ENCODE results near the gene INPP4B.
"Not testable (repeated sequence)": the region's sequence is repeated elsewhere in the genome, so short reads cannot be mapped to it uniquely, and the experiment has no call there.

The INPP4B gene

DNA sequence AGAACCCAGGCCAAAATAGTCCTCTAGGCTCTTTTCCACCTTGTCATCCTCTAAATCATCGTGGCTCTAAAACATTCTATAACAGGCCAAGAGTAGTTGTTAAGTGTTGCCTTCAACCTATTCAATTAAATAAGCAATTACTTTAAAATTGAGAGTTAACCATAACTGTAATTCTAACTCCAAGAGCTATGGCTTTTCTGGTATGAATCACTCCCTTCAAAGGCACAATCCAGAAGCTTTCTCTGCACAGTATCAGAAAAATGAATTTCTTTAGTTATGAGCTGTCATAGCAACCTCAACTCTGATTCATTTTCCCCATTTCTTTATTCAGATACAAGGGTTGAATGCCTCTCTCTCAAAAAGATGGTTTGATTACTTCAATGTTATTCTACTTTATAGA is 21.7 kb downstream of the INPP4B start:
- no peak for DNase-seq (ENCODE audit: low read depth)

GRCh38 chr4:142823796-142824195 is 22.3 kb downstream of the INPP4B start:
- DNase-seq (ENCODE audit: low read depth): no peak

DNA sequence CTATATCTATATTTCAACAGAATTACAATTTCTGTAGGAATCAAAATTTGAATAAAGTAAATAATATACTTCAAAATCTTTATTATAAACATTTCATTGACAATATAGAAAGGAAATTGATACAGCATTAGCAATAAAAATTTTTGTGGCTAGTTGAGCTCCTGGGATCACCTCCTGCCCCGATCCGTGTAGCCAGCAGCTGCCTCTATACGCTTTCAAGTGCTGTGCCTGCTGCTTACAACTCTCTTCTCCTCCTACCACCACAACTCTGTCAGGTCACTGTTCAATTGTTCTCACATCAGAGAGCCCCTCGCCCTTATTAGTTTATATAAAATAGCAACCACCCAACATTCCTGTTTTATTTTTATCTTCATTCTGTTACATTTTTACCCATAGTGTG is 27.6 kb downstream of the INPP4B start:
- no peak for DNase-seq (ENCODE audit: low read depth)

- no peak for DNase-seq (ENCODE audit: low read depth)
Measured at GRCh38 chr4:142818031-142818430, 28.1 kb downstream of the INPP4B start.

GRCh38 chr4:142817442-142817841 is 28.7 kb downstream of the INPP4B start:
- peak; percentile 1 for DNase-seq (ENCODE audit: low read depth)

DNA sequence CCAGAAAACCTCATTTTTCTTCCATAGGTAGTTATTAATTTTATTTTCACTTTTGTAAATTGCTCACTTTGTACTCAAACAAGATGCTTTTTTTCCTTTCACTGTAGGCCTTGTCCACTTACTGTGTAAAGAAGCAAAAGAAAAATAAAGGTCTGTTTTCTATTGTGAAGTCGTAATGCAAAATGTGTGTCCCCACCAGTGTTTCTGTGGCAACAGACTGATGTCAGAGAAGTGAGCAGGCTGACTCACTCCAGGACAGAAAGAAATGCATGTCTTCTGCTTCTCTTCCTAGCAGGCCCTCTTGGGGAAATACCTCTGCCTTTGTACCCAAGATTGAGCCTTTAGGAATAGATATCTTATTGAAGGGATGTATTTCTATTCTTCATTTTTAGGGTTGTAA is 30.3 kb downstream of the INPP4B start:
- DNase-seq (ENCODE audit: low read depth): no peak

DNA sequence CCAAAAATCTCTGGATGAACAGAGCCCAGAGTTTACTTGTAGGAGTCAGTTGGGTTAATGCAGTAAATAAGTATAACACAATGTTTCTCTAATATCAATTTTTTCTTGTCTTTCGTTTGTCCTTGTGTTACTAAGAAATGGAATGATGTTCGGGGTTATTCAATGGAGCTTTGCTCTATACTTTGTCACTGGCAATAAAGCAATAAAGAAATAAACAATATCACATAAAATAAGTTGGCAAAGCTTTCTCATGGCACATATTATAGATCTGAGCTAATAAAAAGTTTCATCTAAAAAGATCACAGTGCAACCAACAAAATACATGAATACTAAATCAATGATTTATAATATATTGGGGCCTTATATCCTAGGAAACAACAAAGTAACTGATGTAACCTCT is 32.7 kb downstream of the INPP4B start:
- DNase-seq (ENCODE audit: low read depth): no peak

GRCh38 chr4:142812091-142812490 is 34.0 kb downstream of the INPP4B start:
- DNase-seq (ENCODE audit: low read depth): no peak

DNA sequence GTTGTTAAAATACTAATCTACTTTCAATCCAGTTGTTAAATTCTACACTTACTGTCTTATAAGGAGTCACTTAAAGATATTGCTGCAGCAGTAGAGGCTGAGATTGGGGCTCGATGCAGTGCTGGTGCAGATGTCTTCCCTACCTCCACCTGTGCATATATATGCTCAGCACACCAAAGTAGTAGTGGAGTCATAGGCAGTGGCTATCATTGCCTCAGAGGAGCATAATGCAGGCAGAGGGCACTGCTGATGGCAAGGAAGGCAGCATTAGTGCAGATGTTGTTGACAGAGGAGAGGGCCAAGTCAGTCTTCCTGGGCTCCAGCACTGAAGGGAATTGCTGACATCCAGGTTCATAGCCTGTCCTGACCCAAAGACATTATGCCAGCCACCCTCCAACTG is 35.1 kb downstream of the INPP4B start:
- no peak for DNase-seq (ENCODE audit: low read depth)

GRCh38 chr4:142809559-142809958 is 36.5 kb downstream of the INPP4B start:
- DNase-seq (ENCODE audit: low read depth): no peak

DNA sequence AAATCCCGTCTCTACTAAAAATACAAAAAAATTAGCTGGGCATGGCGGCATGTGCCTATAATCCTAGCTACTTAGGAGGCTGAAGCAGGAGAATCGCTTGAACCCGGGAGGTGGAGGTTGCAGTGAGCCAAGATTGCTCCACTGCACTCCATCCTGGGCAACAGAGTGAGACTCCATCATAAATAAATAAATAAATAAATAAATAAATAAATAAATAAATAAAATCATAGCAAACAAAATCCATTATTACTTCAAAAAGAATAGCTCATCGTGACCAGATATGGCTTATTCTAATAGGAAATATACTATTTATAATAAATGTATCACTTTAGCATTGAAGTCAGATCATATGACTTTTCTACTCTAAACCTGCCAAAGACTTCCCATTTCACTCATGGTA is 42.2 kb downstream of the INPP4B start:
- not testable (repeated sequence) for DNase-seq (ENCODE audit: low read depth)

GRCh38 chr4:142801966-142802365 is 44.1 kb downstream of the INPP4B start:
- DNase-seq (ENCODE audit: low read depth): no peak

GRCh38 chr4:142781114-142781513 is 65.0 kb downstream of the INPP4B start:
- DNase-seq (ENCODE audit: low read depth): no peak

DNA sequence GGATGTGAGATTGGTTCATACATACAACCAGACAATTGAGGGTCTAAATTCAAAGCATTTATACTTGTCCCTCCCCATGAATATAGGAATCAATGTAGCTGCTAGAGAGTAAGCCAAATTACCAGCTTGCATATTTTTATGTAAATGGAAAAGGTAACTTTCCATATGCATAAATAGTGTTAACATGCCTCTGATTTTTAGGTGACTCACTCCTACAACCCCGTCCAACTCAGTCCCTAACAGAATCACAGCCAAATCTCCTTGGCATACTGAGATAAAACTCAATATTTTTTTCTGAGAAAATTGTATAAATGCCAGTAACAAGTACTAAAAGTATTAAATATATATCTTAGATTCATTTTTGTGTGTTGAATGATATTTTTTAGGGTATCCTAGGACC is 67.2 kb downstream of the INPP4B start:
- DNase-seq (ENCODE audit: low read depth): no peak

DNA sequence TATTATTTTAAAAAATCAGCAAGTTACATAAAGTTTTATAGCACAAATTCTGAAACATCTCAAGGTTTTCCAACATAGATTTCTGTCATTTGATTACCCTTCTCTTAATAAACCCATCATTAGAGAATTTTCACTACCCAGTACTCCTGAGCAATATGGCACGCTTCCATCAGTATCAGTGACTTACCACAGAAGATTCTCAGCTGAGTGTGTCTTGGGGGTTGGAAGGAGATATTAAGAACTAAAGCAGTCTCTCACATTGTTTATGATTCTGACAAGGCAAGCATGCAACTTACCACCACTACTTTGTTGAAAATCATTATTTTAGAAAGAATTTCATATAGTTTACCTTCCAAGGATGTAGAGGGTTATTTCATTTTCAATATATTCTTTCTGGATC is 67.7 kb downstream of the INPP4B start:
- no peak for DNase-seq (ENCODE audit: low read depth)

DNA sequence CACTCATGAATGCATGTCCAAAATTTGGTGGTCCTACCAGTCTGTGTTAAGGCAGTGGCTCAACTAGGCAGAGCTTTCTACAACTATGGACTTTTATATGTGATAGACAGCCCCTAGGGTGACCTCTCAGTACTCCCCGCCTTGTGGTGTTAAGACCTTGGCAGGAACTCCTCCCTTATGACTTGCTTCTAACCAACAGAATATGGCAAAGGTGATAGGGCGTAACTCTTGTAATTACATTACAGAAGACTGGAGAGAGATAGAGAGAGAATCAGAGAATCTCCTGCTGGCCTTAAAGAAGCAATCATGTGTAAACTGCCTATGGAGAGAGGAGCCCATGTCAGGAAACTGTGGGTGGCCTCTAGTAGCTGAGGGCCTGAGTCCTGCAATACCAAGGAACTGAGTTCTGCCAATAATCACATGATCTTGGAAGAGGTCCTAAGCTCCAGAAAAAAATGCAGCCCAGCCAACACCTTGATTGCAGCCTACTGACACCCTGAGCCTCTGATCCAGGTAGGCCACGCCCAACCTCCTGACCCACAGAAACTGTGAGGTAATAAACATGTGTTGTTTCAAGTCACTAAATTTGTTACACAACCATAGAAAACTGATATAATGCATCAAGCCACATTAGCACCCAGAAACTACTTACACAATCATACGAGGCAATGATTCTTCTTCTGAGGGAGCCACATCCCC is 68.9 kb downstream of the INPP4B start:
- DNase-seq (ENCODE audit: low read depth): no peak

DNA sequence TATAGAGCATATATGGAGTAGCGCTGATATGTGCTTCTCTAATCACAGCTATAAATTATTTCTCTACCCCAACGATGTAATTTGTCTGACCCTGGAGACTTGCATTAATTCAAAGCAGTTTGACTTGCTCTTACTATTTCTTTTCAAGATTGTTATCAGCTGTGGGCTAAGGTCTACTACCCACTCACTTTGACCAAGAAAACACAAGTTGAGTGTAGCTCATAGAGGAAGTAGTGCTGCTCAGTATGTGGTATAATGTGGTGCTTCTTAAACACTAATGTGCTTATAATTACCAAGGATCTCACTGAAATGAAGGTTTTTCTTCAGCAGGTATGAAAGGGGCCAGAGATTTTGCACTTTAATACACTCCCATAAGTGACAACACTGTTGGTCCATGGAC is 70.1 kb downstream of the INPP4B start:
- no peak for DNase-seq (ENCODE audit: low read depth)

DNA sequence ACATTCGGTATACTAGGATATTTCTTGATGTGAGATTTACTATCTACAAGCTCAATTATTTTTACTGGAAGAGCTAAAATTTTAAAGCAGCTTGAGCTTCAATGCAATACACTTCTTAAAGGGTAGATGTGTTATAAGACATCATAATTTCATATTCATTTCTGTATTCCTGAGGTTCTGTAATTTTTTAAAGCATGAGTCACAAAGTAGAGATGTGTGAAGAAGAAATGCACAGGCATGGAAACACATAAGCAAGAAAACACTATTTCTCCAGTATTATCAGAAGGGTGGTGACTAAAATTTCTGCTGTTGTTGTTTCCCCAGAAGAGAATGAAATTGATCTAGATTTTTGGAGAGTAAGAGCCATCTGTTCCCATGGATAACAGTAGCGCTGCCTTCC is 72.6 kb downstream of the INPP4B start:
- no peak for DNase-seq (ENCODE audit: low read depth)

DNA sequence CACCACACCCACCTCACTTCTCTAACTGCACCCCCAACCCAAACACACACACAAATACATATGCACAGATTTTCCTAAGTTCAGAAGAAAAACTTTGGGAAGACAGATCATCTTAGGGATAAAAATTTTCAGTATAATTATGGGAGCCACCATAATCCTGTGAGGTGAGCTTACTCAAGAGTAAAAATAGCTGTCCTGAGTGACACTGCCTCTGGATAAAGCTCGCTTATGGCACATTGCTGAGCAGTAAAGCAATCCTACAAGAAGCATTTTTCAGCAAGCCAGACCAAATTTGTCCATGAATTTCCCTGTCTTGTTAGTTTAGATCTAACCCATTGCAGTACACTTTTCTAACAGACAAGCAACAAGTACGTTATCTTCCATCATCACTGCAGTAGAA is 83.8 kb downstream of the INPP4B start:
- no peak for DNase-seq (ENCODE audit: low read depth)

DNA sequence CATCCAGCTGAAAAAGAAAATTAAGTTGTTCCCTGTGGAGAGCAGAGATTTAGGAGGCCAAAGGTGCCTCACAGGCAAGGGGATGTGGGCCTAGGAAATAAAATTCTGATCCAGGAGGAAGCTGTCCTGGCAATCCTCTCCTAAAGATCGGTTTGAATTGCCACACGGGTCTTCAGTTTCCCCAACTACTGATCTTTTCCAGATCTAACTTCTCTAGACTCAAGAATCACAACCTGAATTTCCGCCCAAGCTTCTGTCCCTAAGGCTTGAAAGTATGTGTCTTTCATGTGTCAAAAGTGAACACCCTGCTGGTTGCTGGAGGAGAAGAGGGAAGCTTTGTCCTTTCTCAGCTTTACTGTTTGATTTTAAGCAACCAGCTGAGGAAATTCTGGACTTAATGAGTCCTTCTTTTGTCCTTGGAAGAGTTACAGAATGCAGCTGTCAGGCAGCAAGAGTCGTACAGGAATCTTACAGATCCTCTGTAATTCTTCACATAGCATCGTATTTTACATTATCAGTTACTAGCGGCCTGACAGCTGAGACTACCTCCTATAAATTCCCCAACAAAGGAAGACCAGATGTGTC is 93.8 kb downstream of the INPP4B start:
- no peak for DNase-seq (ENCODE audit: low read depth)

- DNase-seq (ENCODE audit: low read depth): no peak
Measured at GRCh38 chr4:142743121-142743825, 102.8 kb downstream of the INPP4B start.

GRCh38 chr4:142741995-142742394 is 104.1 kb downstream of the INPP4B start:
- DNase-seq (ENCODE audit: low read depth): no peak

GRCh38 chr4:142728233-142728632 is 117.9 kb downstream of the INPP4B start:
- DNase-seq (ENCODE audit: low read depth): no peak

- DNase-seq (ENCODE audit: low read depth): no peak
Measured at GRCh38 chr4:142727149-142727548, 119.0 kb downstream of the INPP4B start.

Measured in activated T-helper 1 cell treated with Interleukin-2 at 50 U/mL for 16 hours (primary cell).